SKM-1 (cell line): ENCODE measurements around the gene ITGAL.
"Not testable (repeated sequence)": the region's sequence is repeated elsewhere in the genome, so short reads cannot be mapped to it uniquely, and the experiment has no call there.

ENCODE experiments used
- DNase-seq: peaks from one replicate; lab custom pipeline; 2025; ENCODE audit not compliant: unreplicated experiment; lab: John Stamatoyannopoulos, UW

ITGAL gene

GRCh38 chr16:30491229-30491628 is 18.7 kb downstream of the ITGAL start:
- no peak for DNase-seq

DNA sequence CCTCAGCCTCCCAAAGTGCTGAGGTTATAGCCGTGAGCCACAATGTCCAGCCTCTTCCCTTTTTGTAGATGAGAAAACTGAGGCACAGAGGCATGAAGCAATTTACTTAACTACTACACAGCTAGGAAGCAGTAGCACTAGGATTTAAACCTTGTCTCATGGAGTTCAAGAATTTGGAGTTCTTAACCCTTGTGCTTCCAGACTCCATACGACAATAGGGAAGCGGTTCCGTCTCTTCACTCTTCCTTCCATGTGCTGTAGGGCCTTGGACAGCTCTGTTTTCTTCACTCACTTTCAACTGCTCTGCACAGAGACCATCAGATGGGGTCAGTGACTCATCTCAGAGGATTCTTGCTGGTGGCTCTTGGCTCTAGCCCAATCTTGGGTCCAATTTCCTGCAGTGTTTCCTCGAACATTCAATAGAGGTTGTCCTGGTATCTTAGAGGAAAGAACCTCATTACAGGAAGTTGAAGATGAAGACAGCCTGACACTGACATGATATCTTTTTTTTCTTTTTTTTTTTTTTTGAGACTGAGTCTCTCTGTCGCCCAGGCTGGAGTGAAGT is 19.3 kb downstream of the ITGAL start:
- no peak for DNase-seq

DNA sequence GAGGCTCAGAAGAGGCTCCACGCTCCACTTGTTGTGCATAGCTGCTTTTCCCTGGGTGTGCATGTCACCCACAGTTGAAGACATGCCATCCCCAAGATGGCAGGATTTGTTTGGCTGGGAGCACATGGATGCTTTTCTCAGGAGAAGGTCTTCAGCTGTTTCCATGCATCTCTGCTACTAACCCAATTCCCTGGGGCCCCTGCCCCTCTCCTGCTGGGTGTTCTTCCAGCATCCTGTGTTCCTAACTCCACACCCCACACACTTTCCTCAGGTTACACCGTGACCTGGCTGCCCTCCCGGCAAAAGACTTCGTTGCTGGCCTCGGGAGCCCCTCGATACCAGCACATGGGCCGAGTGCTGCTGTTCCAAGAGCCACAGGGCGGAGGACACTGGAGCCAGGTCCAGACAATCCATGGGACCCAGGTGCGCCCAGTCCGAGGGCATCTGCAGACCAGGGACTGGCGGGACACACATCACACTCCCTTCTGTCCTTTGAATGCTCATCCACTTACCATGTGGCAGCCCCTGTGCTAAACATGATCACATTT is 21.5 kb downstream of the ITGAL start:
- no peak for DNase-seq

- DNase-seq: no peak
These were observed 22.2 kb downstream of the ITGAL start for GRCh38 chr16:30494709-30495108.

- no peak for DNase-seq
These were observed 26.7 kb downstream of the ITGAL start for GRCh38 chr16:30499284-30499683.

GRCh38 chr16:30503403-30504296 is 31.1 kb downstream of the ITGAL start:
- DNase-seq: no peak

DNA sequence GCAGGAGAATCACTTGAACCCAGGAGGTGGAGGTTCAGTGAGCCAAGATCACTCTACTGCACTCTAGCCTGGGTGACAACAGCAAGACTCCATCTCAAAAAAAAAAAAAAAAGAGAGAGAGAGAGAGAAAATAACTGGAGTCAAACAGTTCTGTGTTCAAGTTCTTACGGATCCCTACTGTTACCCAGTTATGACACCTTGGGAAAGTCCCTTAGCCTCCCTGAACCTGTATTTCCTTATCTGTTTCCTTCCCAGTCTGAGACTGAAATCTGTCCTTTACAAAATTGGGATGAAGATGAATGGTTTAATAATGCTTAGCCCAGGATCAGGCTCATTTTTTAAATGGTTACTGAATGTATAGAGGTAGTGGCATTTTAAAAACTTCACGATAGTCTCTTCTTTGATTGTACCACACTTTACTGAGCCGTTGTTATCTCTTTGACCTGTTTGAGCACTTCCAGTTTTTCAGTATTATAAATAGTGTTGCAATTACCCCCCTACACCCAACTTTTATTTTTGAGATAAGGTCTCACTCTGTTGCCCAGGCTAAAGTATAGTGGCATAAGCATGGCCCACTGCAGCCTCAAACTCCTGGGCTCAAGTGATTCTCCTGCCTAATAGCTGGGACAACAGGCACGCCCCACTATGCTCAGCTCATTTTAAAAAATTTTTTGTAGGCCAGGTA is 36.7 kb downstream of the ITGAL start:
- no peak for DNase-seq

DNA sequence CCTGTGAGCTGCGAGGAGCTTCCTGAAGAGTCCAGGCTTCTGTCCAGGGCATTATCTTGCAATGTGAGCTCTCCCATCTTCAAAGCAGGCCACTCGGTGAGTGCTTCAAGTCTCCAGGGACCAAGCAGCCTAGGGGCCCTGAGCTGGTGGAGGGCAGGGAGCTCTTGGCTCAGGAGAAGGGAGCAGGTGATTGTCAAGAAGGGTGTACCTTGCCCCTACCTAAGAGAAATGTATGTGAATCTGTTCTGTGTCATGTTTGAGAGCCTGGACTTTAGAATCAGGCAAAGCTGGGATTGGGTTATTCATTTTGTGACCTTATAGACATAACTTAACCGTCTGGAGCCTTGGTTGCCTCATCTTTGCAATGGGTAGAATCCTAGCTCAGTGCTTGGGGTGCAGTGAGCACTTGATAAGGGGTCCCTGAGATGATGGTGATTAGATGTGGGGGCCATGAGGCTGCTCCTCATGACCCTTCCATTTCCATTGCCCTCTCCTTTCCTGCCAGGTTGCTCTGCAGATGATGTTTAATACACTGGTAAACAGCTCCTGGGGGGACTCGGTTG is 37.9 kb downstream of the ITGAL start:
- DNase-seq: no peak

GRCh38 chr16:30511509-30511908 is 39.0 kb downstream of the ITGAL start:
- DNase-seq: no peak

- DNase-seq: no peak
These were observed 42.7 kb downstream of the ITGAL start for GRCh38 chr16:30515275-30515674.

GRCh38 chr16:30518552-30518951 is 46.0 kb downstream of the ITGAL start:
- no peak for DNase-seq

DNA sequence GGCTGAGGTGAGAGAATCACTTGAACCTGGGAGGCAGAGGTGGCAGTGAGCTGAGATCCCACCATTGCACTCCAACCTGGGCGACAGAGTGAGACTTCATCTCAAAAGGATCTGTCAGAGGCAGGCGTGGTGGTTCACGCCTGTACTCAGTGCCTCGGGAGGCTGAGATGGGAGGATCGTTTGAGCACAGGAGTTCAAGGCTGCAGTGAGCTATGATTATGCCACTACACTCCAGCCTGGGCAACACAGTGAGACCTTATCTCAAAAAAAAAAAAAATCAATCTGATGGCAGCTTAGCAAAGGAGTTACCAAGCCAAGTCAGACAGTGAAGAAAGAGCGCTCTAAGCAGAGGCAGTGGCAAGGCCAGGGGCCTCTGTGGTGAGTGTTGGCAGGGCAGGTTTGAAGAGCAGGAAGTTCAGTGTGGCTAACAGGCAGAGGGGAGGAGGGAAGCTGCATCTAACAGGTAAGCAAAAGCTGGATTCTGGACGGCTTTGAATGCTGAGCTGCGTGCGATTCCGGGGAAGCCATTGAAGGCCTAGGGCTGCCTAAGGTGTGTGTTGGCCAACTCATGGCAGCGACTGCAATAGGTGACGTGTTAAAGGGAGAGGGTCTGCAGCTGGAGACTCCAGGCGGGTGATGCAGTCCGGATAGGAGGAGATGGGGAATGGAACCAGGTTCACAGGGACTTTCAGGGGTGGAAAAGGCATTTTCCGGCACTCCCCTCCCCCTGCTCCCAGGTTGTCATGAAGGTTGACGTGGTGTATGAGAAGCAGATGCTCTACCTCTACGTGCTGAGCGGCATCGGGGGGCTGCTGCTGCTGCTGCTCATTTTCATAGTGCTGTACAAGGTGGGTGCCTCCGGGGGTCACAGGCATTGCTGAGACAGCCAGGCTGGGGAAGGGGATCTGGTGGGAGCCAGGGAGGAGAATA is 46.8 kb downstream of the ITGAL start:
- no peak for DNase-seq

GRCh38 chr16:30521476-30521872 is 48.9 kb downstream of the ITGAL start:
- DNase-seq: no peak

- no peak for DNase-seq
These were observed 49.5 kb downstream of the ITGAL start for GRCh38 chr16:30521873-30522641.

GRCh38 chr16:30522702-30523463 is 50.3 kb downstream of the ITGAL start:
- DNase-seq: not testable (repeated sequence)

GRCh38 chr16:30523768-30524574 is 51.4 kb downstream of the ITGAL start:
- DNase-seq: no peak

DNA sequence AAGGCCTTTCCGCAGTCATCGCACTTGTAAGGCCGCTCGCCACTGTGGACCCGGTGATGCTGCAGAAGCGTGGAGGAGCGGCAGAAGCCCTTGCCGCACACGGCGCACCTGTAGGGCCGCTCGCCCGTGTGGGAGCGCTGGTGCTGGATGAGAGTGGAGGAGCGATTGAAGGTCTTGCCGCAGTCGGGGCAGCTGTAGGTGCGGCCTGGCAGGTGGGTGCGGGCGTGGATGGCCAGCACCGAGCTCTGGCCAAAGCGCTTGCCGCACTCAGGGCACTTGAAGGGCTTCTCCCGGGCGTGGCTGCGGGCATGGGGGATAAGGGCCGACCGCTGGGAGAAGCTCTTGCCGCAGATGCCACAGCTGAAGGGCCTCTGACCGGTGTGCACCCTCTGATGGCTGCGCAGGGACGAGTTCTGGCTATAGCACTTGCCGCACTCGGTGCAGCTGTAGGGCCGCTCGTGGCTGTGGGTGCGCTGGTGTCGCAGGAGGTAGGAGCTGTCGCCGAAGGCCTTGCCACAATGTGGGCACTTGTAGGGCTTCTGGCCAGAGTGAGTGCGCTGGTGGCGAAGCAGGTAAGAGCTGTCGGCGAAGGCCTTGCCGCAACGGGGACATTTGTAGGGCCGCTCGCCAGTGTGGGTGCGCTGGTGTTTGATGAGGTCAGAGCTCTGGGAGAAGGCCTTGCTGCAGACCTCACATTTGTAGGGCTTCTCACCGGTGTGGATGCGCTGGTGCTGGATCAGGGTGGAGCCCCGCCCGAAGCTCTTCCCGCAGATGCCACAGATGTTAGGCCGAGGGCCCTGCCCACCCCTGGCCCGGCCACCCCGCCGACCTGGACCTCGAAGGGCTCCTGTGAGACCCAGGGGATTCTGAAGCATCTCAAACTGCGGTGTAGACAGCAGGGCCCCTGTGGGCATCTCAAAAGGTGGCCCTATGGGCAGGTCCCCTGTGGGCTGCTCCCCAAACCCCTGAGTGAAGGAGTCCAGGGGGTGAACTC is 52.3 kb downstream of the ITGAL start:
- DNase-seq: no peak
